OCI-LY7 (cell line): ENCODE results near the gene LTBP2. TPM values are rescaled to one million over a fixed set of nuclear protein-coding genes. Genes with fewer than 3 reads are reported as not detected.

Source experiments
- BruUV-seq: library from RNA; stranded (reverse); fragments of 400-500 nt; replicated peaks from 2 replicates; lab custom pipeline; 2021; lab: Mats Ljungman, UMichigan
- CTCF ChIA-PET: fragments of 300-600 bp; sonication (Branson Sonifier 250); formaldehyde crosslinking; loops from one replicate; lab custom pipeline; 2022; ENCODE audit warnings: antibody characterized with exemption; ENCODE audit not compliant: unreplicated experiment; lab: Charles Lee
- POLR2A ChIA-PET: fragments of 300-600 bp; sonication (Branson Sonifier 250); formaldehyde crosslinking; loops from one replicate; lab custom pipeline; 2022; ENCODE audit warnings: antibody characterized with exemption; lab: Charles Lee
- DNase-seq: peaks from one replicate; pipeline ENCODE4 v3.0.0-alpha.2; 2015; ENCODE audit warnings: low spot score
- H2AFZ ChIP-seq: fragments of 200-600 bp; sonication (generic), shearing (Covaris generic); 2 replicates; pipeline ENCODE4 v1.6.1; 2014; ENCODE audit warnings: mild to moderate bottlenecking, antibody characterized with exemption, low read length, moderate library complexity
- H3K27ac ChIP-seq: fragments of 200-600 bp; sonication (generic); 2 replicates; pipeline ENCODE4 v1.5.1; 2014; ENCODE audit warnings: mixed run types, low read depth, mild to moderate bottlenecking, moderate library complexity, low read length, inconsistent platforms; ENCODE audit not compliant: poor library complexity, severe bottlenecking
- H3K36me3 ChIP-seq: fragments of 200-600 bp; sonication (generic); 2 replicates; pipeline ENCODE4 v1.6.1; 2014; ENCODE audit warnings: mild to moderate bottlenecking, antibody characterized with exemption, low read length, moderate library complexity, mixed read lengths; ENCODE audit not compliant: insufficient read depth
- H3K4me1 ChIP-seq: fragments of 200-600 bp; sonication (generic); 2 replicates; pipeline ENCODE4 v1.5.1; 2014; ENCODE audit warnings: mild to moderate bottlenecking, low read length; ENCODE audit not compliant: insufficient read depth, poor library complexity, severe bottlenecking
- H3K4me2 ChIP-seq: fragments of 200-600 bp; sonication (generic); 2 replicates; pipeline ENCODE4 v1.6.1; 2014; ENCODE audit warnings: mild to moderate bottlenecking, low read length
- H3K4me3 ChIP-seq: fragments of 200-600 bp; sonication (generic); 2 replicates; pipeline ENCODE4 v1.5.1; 2014; ENCODE audit warnings: mild to moderate bottlenecking, low read depth, low read length; ENCODE audit not compliant: poor library complexity, severe bottlenecking
- H3K79me2 ChIP-seq: fragments of 200-600 bp; sonication (generic); 2 replicates; pipeline ENCODE4 v1.6.1; 2016; ENCODE audit warnings: low read depth, mild to moderate bottlenecking, low read length, moderate library complexity, mixed read lengths; ENCODE audit not compliant: insufficient read depth
- H3K9me2 ChIP-seq: fragments of 200-600 bp; sonication (generic); 2 replicates; pipeline ENCODE4 v1.6.1; 2016; ENCODE audit warnings: mild to moderate bottlenecking, low read length, mixed read lengths; ENCODE audit not compliant: insufficient read depth
- H3K9me3 ChIP-seq: fragments of 200-600 bp; sonication (generic); 2 replicates; pipeline ENCODE4 v1.6.1; 2014; ENCODE audit warnings: mild to moderate bottlenecking, mixed run types, low read length, mixed read lengths
- H4K20me1 ChIP-seq: fragments of 200-600 bp; sonication (generic); 2 replicates; pipeline ENCODE4 v1.6.1; 2014; ENCODE audit warnings: mild to moderate bottlenecking, antibody characterized with exemption, low read length, moderate library complexity, mixed read lengths; ENCODE audit not compliant: insufficient read depth
- EZH2phosphoT487 ChIP-seq: fragments of 200-600 bp; sonication (generic); IDR thresholded peaks from 2 replicates; pipeline ENCODE4 v1.6.1; 2018; ENCODE audit warnings: low read depth, borderline replicate concordance, mild to moderate bottlenecking, mixed run types, antibody characterized with exemption, low read length, moderate library complexity, mixed read lengths
- intact Hi-C: fragments of 100-400 bp; cut with micrococcal nuclease; formaldehyde crosslinking; loops from one replicate; pipeline ENCODE4 v1.10.0; 2022; ENCODE audit not compliant: unreplicated experiment
- total RNA-seq, 2 experiments: library from RNA; depleted of rRNA in 1 of 2; stranded (reverse); fragments of >200 nt in 1 of 2; shearing (Covaris generic) in 1 of 2; gene quantifications; 2 replicates each; pipeline ENCODE4 v1.2.3, GENCODE V29; 2014 to 2022
- TF ChIP-seq, protein P1 (sequence below): fragments of 200-600 bp; sonication (generic); conservative IDR thresholded peaks from 2 replicates; pipeline ENCODE4 v1.5.1; 2014; ENCODE audit warnings: mild to moderate bottlenecking, antibody characterized with exemption, low read length, moderate library complexity, mixed read lengths

Gene LTBP2
- total RNA-seq, 2 experiments from 2014 or later, result 0.15 to 0.25 TPM

DNA sequence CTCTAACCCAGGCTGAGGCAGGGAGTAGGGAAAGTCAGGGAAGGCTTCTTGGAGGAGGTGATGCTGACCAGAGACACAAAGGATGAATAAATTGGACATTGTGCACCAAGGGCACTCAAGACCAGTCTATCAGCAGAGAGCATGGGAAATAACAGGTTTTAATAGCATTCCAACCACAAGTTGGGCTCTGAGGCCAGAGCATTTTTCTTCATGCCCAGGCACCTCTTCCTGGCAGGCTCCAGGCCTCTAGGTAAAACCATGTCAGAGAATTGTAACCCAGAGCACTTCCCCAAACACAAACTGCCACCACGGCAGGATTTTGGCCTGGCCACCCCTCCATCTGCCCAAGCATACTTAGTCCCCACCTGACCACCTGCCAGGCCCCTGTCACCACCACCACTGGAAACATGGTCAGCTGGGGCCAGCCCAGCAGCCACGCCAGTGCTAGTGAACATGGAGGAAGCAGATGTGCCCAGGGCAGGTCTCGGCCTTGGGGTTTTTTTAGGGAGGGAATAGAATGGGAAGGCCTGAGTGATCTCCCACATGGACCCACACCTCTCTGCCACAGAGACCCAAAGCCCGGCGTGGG lies 22.7 kb downstream of the LTBP2 start:
- intact Hi-C loops, result no loop called here
- Histone ChIP-seq H4K20me1 (no peaks in the 10 kb centered on the region), H3K4me2 (no peak overlapping the region), H3K4me1 (no peaks in the 10 kb centered on the region), H3K27ac (no peak overlapping the region), H3K79me2 (no peaks in the 10 kb centered on the region), H3K9me2 (no peaks in the 10 kb centered on the region), H3K9me3 (no peaks in the 10 kb centered on the region), H3K4me3 (no peak overlapping the region), H3K36me3 (no peaks in the 10 kb centered on the region), H2AFZ (no peak overlapping the region)
- no TSS peak for BruUV-seq
- no peak for DNase-seq
- ChIA-PET POLR2A (no interaction called here), CTCF (no interaction called here)
- TF ChIP-seq, protein P1, sequence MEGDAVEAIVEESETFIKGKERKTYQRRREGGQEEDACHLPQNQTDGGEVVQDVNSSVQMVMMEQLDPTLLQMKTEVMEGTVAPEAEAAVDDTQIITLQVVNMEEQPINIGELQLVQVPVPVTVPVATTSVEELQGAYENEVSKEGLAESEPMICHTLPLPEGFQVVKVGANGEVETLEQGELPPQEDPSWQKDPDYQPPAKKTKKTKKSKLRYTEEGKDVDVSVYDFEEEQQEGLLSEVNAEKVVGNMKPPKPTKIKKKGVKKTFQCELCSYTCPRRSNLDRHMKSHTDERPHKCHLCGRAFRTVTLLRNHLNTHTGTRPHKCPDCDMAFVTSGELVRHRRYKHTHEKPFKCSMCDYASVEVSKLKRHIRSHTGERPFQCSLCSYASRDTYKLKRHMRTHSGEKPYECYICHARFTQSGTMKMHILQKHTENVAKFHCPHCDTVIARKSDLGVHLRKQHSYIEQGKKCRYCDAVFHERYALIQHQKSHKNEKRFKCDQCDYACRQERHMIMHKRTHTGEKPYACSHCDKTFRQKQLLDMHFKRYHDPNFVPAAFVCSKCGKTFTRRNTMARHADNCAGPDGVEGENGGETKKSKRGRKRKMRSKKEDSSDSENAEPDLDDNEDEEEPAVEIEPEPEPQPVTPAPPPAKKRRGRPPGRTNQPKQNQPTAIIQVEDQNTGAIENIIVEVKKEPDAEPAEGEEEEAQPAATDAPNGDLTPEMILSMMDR, result no peak
- TF ChIP-seq EZH2phosphoT487, result no peak

DNA sequence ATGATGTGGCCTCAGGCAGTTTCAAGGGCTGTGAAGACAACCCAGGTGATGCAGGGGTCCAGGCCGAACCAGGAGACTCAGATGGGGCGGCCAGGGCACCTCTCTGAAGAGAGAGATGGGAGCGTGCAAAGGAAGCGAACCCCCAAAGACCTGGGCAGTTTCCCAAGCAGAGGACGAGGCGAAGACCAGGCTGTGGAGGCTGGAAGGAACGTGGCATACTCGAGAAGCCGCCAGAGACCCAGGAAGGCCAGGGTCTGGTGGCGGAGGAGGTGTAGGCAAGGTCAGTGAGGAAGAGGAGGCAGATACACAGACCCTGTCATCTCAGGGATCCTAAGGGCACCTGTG lies 24.7 kb downstream of the LTBP2 start:
- intact Hi-C loops, result no loop called here
- ChIA-PET POLR2A (no interaction called here), CTCF (no interaction called here)

More for the DNA sequence above, 24.7 kb downstream of the LTBP2 start:
- Histone ChIP-seq H3K4me2 (no peak overlapping the region), H3K9me2 (no peaks in the 10 kb centered on the region), H2AFZ (no peak overlapping the region), H4K20me1 (no peaks in the 10 kb centered on the region), H3K4me1 (no peaks in the 10 kb centered on the region), H3K36me3 (no peaks in the 10 kb centered on the region), H3K79me2 (no peaks in the 10 kb centered on the region), H3K9me3 (no peaks in the 10 kb centered on the region), H3K27ac (no peak overlapping the region), H3K4me3 (no peak overlapping the region)
- TF ChIP-seq EZH2phosphoT487, result no peak
- TF ChIP-seq, protein P1, result no peak
- BruUV-seq, result no TSS peak
- DNase-seq, result no peak
